Measurements from ENCODE around the gene THBS3.
A peak's percentile ranks its signal among the peaks of the same experiment; 100 is the strongest.

Gene THBS3

DNA sequence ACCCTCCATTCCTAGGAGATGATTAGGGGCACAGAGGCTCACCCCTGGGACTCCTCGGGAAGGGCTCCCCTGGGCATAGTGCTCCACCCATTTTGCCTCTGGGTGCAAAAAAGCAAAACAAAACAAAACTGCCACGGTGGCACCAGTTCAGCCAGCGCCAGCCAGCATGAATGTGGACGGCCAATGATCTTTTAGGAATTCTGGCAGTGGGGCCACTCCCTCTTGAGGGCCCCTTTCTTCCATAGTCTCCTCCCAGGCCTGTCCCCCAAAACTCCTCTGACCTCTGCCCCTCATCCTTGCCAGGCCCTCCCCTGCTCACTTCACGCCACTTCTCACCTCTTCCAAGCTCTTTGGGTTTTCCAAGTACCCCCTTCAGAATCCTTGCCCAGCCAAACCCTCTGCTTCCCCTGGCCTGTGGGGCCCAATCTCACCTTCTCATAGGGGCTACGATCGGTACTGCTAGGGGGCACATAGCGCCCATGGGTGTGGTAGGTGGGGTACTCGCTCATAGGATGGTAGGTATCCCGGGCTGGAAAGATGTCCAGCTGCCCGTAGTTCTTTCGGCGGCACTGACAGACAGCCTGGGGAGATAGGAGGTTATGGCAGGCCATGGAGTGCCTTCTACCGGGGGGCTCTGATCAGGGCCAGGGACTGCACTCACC, 20.8 kb downstream of the THBS3 start:
- DNase-seq, result no peak

DNA sequence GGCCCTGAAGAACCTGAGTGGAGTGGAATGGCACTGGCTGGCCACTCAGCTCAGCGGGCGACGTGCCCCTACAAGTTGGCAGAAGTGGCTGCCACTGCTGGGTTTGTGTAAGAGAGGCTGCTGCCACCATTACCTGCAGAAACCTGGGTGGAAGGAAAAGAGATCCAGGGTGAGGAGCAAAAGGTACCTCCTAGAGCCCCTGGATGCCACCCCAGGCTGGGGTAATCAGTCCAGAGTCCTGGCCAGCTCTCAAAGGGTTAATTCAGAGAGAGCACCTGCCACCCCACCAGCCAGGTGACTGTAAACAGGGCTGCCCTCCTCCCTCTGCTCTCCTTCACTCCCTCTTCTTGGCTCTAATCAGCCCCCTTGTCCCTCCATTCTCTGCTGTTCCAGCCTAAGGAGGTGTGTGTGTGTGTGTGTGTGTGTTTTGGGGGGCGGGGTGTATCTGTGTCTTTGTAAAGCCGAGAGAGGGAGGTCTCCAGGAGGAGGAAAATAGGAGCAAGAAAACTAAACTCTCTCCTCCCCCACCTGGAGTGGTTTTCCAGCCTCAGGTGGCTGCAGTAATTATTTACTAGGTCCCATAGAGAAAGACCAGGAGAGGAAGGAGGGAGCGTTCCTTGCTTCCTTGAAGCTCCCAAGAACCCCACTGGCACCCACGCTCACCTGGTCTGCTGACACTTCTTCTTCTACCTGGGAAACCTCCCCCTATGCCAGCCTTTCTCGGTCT, 21.5 kb downstream of the THBS3 start:
- DNase-seq, result no peak

DNA sequence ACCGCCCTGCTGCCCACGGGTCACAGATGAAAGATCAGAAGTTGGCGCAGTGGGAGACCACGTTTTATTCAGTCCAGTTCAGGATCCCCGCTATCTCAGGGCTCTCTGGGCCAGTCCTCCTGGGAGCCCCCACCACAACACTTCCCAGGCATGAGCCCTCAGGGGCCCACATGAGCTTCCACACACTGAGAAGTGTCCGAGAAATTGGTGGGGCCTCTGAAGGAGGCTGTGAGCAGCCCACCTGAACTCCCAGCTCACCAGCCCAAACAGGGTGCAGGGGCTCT, 22.0 kb downstream of the THBS3 start:
- no peak for DNase-seq

- no peak for DNase-seq
Measured at GRCh38 chr1:155184835-155185782, 22.6 kb downstream of the THBS3 start.

GRCh38 chr1:155184351-155184811, 23.3 kb downstream of the THBS3 start:
- no peak for DNase-seq

GRCh38 chr1:155183775-155184221, 23.9 kb downstream of the THBS3 start:
- no peak for DNase-seq

- no peak for DNase-seq
Measured at GRCh38 chr1:155182052-155182550, 25.6 kb downstream of the THBS3 start.

GRCh38 chr1:155181371-155182051, 26.2 kb downstream of the THBS3 start:
- no peak for DNase-seq

GRCh38 chr1:155179112-155180031, 28.3 kb downstream of the THBS3 start:
- DNase-seq, result peak; percentile 45

GRCh38 chr1:155178441-155179111, 29.1 kb downstream of the THBS3 start:
- DNase-seq, result peak; percentile 42

GRCh38 chr1:155177918-155178281, 29.8 kb downstream of the THBS3 start:
- peak; percentile 56 for DNase-seq

DNA sequence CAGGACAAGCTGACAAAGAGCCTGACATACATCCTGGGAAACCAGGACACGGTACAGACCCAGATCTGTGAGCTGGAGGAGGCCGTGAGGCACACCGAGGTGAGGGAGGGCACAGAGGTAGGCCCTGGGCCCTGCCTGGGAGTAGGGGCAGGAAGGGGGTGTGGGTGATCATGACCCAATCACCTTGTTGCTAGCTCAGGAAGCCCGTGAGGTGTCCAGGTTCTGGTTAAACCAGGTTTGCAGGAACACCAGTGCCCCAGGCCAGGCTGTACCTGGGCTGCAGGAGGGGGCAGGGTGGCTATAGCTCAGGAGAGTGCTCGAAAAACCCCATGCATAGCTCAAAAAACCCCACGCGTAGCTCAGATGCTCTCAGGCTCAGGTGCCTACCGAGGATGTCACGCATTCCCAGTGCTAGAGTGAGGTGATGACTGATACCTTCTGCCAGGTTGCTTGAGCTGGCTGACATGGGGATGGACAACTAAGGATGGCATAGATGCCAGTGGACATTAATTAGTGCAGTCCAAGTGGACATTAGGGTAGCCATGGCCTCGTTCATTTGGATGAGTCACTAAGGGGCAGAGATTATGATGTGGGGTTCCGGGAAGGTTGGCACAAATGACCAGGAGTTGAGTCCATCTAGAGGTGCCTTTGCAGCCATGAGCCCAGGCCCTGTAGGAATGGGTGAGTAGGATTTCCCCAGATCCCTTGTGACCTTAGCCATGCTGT, 30.3 kb downstream of the THBS3 start:
- DNase-seq, result peak; percentile 56

DNA sequence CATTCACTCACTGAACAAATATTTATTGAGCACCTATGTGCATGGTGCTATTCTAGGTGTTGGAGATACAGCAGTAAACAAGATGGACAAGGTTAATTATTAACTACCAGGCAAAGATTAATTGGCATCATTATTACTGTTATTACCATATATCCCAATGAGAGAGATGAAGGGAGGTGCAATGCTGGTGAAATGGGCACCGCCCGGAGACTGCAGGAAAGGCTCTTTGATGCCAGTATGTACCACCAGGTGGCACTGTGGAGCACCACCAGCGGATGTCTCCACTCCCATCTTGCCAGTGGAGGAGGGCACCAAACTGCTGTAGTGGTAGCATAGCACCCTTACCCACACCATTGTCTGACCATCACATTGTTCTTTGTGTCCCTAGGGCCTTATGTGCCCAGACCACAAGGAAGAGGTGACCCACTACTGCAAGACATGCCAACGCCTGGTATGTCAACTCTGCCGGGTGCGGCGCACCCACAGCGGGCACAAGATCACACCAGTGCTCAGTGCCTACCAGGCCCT, 31.1 kb downstream of the THBS3 start:
- peak; percentile 93 for DNase-seq

- peak; percentile 69 for DNase-seq
Measured at GRCh38 chr1:155175927-155176371, 31.7 kb downstream of the THBS3 start.

- DNase-seq, result peak; percentile 61
Measured at GRCh38 chr1:155175281-155175926, 32.3 kb downstream of the THBS3 start.

DNA sequence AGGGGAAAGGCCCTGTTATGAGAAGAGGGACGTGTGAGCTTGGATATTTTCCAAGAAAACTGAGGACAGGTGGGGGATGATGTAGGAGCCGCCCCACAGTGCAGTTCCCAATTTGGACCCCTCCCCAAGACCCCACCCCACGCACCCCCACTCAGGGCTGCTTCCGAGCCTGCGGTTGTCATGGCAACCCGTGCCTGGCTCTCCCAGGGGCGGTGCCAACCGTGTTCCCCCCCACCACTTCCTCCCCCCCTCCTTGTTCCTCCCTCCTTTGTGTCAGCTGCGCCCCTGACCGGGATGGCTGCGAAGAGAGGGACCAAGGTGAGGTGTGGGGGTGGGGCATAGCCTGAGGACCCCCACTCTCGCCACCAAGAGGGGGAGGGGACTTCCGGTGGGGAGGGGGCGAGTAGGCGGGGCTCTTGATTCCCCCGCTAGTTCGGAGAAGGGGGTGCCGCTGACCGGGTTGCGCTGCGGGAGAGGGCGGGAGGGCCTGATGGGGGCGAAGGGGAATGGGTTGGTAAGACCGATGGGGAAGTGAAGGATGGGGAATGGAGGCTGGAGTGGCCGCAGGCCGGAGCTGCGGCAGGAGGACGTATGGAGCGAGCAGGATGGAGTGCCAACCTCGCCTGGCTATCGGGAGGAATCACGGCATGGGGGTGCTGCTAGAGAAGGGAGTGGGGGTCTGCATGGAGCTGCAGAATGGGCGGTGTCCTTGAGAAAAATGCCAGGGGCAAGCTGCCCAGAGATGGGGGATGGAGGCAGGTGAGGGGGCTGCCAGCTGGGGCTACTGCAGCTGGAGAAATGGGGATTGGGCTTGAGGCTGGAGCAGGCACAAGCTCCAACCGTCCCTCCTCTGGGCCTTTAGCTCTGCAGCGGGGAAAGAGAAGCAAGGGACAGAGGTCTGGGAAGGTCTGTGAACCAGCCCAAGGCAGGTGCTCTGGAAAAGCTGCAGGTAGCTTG, 33.1 kb downstream of the THBS3 start:
- DNase-seq, result peak; percentile 79

DNA sequence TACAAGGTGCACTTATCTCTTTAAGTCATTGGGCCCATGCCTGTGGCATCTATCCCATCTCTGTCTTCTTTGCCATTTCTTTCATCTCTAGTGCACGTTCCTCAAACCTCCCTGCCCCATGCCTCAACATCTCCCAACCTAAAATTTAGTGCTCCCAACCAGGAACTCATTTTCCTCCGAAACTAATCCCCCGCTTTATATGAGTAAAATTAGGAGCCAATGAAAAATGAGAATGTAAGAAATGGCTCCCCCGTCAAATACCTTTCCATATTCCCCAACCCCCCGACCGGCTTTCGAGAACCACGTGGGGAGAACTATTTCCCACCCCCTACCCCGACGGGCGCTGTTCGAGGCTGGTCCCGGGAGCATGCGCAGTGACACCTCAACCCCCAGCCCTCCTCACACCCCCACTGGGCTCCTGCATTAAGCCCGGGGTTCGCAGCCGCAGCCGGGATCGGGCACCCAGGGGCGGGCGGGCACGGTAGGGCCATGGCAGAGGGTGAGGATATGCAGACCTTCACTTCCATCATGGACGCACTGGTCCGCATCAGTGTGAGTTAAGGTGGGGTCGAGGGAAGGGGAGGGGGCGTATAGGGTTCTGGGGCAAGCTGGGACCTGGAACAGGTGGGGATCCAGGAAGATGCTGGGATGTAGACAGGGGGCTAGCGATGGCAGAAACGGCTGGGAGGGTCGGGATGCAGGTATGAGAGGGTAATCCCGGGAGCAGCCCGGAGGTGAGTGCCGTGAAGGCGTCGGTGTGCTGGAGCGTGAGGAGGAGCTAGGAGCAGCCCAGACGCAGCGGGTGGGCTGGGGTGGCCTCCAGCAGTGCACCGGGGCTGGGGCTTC, 34.0 kb downstream of the THBS3 start, which contains the start of gene TRIM46:
TSS of gene TRIM46 (plus strand) at position 372 of the 846 bp plus-strand sequence. CDS start at position 490, 118 bp downstream.
- DNase-seq, result peak; percentile 89
